Measurements from ENCODE around the gene PDGFB. TPM values are rescaled to one million over a fixed set of nuclear protein-coding genes. Genes with fewer than 3 reads are reported as not detected.

Gene PDGFB
- total RNA-seq, 2 donors from 2014 or later = 1.9 to 5.6 TPM

DNA sequence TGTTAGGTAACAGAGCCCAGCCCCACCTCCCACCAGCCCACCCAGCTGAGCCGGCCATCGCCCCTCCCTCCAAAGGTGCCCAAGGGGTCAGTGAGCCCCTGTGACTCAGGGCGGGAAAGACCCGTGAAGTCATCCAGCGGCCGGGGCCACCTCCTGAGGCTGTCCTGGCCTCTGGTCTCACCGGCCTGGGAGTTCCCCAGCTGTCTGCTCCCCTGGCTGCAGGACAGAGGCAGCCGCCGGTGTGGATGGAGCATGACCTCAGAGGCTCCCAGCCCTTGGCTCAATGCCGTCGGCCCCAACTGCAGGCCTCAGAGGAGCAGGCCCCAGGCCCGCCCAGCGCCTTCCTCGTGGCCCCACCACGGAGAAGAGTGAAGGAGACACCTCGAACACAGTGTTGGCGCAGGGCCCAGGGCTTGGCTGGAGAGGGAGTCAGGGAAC, 46.0 kb upstream of the PDGFB start:
- Histone ChIP-seq H3K4me1 (peaks cover 6% of the 10 kb centered on the region), H3K36me3 (no peaks in the 10 kb centered on the region), H3K27me3 (no peaks in the 10 kb centered on the region), H3K27ac (no peak overlapping the region), H3K4me3 (no peak overlapping the region), H3K9me3 (no peaks in the 10 kb centered on the region), H3K9ac (ENCODE audit: low read depth in 2 of 2, low read length in 2 of 2) (no peak overlapping the region)
- TF ChIP-seq, protein P1, sequence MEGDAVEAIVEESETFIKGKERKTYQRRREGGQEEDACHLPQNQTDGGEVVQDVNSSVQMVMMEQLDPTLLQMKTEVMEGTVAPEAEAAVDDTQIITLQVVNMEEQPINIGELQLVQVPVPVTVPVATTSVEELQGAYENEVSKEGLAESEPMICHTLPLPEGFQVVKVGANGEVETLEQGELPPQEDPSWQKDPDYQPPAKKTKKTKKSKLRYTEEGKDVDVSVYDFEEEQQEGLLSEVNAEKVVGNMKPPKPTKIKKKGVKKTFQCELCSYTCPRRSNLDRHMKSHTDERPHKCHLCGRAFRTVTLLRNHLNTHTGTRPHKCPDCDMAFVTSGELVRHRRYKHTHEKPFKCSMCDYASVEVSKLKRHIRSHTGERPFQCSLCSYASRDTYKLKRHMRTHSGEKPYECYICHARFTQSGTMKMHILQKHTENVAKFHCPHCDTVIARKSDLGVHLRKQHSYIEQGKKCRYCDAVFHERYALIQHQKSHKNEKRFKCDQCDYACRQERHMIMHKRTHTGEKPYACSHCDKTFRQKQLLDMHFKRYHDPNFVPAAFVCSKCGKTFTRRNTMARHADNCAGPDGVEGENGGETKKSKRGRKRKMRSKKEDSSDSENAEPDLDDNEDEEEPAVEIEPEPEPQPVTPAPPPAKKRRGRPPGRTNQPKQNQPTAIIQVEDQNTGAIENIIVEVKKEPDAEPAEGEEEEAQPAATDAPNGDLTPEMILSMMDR (IDR thresholded peaks at IDR 0.05) = no peak
- intact Hi-C loops (cut with DNase I) = no loop called here
- DNase-seq = no peak

DNA sequence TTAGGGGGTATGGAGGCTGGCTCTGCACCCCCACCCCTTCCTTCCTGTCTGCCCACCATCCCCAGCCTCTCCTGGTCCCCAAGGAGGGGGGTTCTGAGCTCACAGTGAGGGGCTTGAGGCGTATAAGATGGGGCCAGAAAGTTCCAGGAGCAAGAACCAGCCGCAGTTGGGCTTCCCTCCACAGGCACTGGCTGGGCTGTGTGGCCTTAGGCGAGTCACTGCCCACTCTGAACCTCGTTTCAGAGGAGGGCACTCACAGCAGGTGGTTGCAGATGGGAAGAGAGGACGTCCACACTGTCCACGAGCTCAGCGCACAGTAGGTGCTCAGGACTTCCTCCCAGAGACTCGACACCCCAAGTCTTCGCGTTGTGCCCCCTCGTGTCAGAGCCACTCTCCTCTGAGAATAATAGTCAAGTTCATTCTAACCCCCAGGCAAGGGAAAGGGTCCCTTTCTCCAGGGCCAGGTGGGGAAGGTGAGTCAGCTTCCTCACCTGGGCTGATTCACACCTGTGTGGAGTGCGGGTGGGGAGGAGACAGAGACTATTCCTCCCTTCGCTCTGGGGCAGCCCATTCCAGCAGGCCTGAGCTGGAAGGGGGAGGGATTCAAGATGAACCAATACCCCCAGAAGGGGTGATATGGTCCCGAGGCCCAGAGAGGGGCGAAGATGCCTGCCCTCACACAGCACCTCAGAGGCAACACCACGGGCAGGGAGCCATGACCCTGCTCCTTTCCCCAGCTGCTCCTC, 45.4 kb upstream of the PDGFB start:
- Histone ChIP-seq H3K4me3 (no peak overlapping the region), H3K27ac (no peak overlapping the region), H3K27me3 (no peaks in the 10 kb centered on the region), H3K9ac (ENCODE audit: low read depth in 2 of 2, low read length in 2 of 2) (no peak overlapping the region), H3K4me1 (peaks cover 6% of the 10 kb centered on the region), H3K36me3 (no peaks in the 10 kb centered on the region), H3K9me3 (no peaks in the 10 kb centered on the region)
- intact Hi-C loops (cut with DNase I) = no loop called here
- TF ChIP-seq, protein P1 (IDR thresholded peaks at IDR 0.05) = no peak
- no peak for DNase-seq

DNA sequence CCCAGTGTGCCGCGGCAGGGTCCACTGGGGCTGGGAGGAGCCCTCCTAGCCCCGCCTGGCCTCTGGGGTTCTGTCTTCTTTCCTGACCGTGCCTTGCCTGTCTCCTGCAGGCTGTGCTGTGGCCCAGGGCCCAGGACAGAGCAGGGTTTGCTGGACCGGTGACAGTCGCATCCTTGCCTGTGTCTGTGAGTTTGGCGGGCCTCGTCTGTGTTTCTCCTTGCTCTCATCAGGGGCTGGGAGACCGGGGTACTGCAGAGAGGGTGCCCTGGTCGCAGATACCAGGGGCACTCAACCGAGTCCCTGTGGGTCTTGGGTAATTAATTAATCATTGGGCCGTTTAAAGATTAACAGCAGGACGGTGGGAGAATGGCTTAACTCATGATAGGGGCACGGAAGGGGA, 44.8 kb upstream of the PDGFB start:
- no peak for DNase-seq
- Histone ChIP-seq H3K9me3 (no peaks in the 10 kb centered on the region), H3K27me3 (no peaks in the 10 kb centered on the region), H3K4me3 (no peak overlapping the region), H3K36me3 (no peaks in the 10 kb centered on the region), H3K9ac (ENCODE audit: low read depth in 2 of 2, low read length in 2 of 2) (no peak overlapping the region), H3K4me1 (peaks cover 6% of the 10 kb centered on the region), H3K27ac (no peak overlapping the region)
- intact Hi-C loops (cut with DNase I) = no loop called here
- TF ChIP-seq, protein P1 (IDR thresholded peaks at IDR 0.05) = no peak

DNA sequence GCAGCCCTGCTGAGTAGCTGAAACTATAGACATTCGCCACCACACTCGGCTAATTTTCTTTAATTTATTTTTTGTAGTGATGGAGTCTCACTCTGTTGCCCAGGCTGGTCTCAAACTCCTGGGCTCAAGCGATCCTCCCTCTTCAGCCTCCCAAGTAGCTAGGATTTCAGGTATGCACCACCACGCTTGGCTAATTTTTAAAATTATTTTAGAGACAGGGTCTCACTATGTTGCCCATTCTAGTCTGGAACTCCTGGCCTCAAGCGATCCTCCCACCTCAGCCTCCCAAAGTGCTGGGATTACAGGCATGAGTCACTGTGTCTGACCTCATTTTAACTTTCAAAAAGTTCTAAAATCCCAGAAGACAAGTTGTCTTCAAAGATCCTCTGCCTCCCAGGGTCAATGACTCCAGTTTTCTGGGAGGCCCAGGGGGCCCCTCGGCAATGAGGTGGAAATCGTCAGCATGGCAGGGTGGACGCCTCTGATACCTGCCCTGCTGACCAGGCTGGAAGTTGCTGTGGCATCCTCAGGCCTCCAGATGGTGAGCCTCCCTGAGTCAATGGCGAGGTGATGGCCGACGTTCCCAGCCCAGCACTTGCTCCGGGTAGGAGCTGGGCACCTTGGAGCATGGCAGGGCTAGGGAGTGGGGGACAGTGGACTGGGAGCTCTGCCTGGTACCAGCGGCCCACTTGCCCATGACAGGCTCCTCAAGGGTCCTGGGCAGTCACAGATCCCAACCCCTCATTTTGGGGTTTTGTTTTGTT, 43.5 kb upstream of the PDGFB start:
- Histone ChIP-seq H3K36me3 (no peaks in the 10 kb centered on the region), H3K9me3 (no peaks in the 10 kb centered on the region), H3K4me3 (no peak overlapping the region), H3K27me3 (no peaks in the 10 kb centered on the region), H3K4me1 (peaks cover 6% of the 10 kb centered on the region), H3K27ac (no peak overlapping the region), H3K9ac (ENCODE audit: low read depth in 2 of 2, low read length in 2 of 2) (no peak overlapping the region)
- TF ChIP-seq, protein P1 (IDR thresholded peaks at IDR 0.05) = no peak
- intact Hi-C loops (cut with DNase I) = no loop called here
- DNase-seq = no peak

DNA sequence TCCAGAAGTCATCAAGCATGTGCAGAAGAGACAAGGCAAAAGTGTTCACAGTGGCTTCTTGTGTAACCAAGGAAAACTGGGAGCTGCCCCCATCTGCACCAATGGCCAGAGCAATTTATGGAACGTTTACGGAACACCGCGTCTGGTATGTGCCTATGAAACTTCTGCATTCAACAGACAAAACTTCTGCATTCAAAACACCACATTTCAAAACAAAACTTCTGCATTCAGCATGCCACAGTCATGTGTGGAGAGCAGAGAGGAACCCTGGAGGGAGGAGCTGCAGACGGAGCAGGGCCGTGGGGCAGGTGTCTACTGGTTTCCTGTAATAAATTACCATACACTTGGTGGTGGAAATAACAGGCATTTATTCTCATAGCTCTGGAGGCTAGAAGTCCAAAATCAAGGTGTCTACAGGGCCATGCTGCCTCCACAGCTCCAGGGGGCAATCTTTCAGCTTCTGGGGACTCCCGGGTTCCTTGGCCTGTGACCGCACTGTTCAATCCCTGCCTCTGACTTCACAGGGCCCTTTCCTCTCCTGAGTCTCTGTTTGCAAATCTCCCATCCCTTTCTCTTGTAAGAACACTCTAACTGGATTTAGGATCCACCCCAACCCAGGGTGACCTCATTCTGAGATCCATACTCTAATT, 42.4 kb upstream of the PDGFB start:
- TF ChIP-seq, protein P1 (IDR thresholded peaks at IDR 0.05) = no peak
- Histone ChIP-seq H3K27ac (no peak overlapping the region), H3K27me3 (no peaks in the 10 kb centered on the region), H3K4me3 (no peak overlapping the region), H3K9me3 (no peaks in the 10 kb centered on the region), H3K36me3 (no peaks in the 10 kb centered on the region), H3K4me1 (peaks cover 5% of the 10 kb centered on the region), H3K9ac (ENCODE audit: low read depth in 2 of 2, low read length in 2 of 2) (no peak overlapping the region)
- intact Hi-C loops (cut with DNase I) = no loop called here
- DNase-seq = no peak
